ENCODE results near the gene FPGS. TPM values are rescaled to one million over a fixed set of nuclear protein-coding genes. Genes with fewer than 3 reads are reported as not detected.
"Not testable (repeated sequence)": the region's sequence is repeated elsewhere in the genome, so short reads cannot be mapped to it uniquely, and the experiment has no call there.

The FPGS gene
- total RNA-seq, 2 experiments from 2014 or later: 66.7 to 78.1 TPM

DNA sequence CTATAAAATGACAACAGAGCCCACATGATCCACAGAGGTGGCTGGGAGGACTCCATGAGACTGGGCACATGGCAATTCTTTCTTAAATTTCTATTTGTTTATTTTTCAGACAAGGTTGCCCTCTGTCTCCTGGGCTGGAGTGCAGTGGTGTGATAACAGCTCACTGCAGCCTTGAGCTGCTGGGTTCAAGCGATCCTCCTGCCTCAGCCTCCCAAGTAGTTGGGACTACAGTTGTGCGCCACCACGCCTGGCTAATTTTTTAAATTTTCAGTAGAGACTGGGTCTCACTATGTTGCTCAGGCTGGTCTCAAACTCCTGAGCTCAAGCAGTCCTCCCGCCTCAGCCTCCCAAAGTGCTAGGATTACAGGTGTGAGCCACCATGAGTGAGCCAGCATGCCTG, 42.9 kb downstream of the FPGS start:
- Mint-ChIP-seq H3K36me3 (ENCODE audit: low read depth) (peaks cover 23% of the 10 kb centered on the region), H3K9me3 (peaks cover 24% of the 10 kb centered on the region)
- H3K27ac Mint-ChIP-seq, DNase-seq, H3K4me1 Mint-ChIP-seq, H3K4me3 Mint-ChIP-seq, H3K27me3 Mint-ChIP-seq: not testable (repeated sequence)
- ChIA-PET POLR2A (interaction anchor here (0.7 kb wide), 1 partner anchor 17 kb away, joined by 4 read pairs; no protein-coding TSS in a partner anchor), CTCF (interaction anchor here (0.6 to 1.6 kb wide), 2 partner anchors 9 to 24 kb away, joined by 3 to 4 read pairs; no protein-coding TSS in a partner anchor)

DNA sequence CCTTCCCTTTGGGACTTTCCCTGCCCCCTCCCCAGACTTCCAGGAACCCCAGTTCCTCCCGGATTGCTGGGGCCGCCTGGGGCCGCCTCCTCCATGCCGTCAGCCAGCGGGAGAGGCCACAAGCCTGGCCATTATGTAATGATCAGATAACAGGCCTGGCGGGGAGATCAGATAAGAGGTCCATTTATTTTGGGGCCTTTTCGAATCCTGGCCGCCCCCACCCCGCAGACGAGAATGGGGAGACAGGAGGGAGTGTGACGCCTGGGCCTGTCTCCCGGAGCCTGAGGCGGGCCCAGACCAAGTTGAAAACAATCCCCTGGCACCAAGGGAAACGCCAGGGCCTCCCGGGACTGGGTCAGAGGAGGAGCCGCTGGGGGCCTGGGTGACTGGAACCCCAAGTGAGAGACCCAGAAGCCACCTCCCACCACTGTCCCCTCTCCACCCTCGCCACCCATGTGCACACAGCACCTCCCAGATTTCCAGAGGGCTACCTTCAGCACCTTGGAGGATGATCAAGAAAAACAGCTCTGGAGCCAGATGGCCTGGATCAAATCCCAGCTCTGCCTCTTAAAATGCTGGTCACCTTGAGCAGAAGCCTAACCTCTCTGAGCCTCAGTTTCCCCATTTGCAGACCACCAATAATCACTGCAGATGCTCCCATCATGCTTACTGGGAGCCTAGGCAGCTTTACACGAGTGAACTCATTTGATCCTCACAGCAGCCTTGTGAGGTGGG, 43.9 kb downstream of the FPGS start:
- no peak for DNase-seq
- H3K4me1 Mint-ChIP-seq: peaks cover 5% of the 10 kb centered on the region
- peaks cover 25% of the 10 kb centered on the region for H3K9me3 Mint-ChIP-seq
- ChIA-PET CTCF (interaction anchor here (0.9 to 1.6 kb wide), 4 partner anchors 8 to 23 kb away, joined by 3 to 5 read pairs (median 3); no protein-coding TSS in a partner anchor), POLR2A (no interaction called here)
- H3K36me3 Mint-ChIP-seq (ENCODE audit: low read depth): peaks cover 28% of the 10 kb centered on the region
- no peak overlapping the region for H3K4me3 Mint-ChIP-seq
- H3K27me3 Mint-ChIP-seq: no peaks in the 10 kb centered on the region
- no peak overlapping the region for H3K27ac Mint-ChIP-seq

GRCh38 chr9:127847178-127847510, 44.5 kb downstream of the FPGS start:
- H3K4me1 Mint-ChIP-seq: peaks cover 11% of the 10 kb centered on the region
- ChIA-PET CTCF (interaction anchor here (0.9 to 1.6 kb wide), 4 partner anchors 8 to 23 kb away, joined by 3 to 5 read pairs (median 3); no protein-coding TSS in a partner anchor), POLR2A (no interaction called here)
- DNase-seq: no peak
- no peak overlapping the region for H3K27ac Mint-ChIP-seq
- peaks cover 25% of the 10 kb centered on the region for H3K9me3 Mint-ChIP-seq
- H3K36me3 Mint-ChIP-seq (ENCODE audit: low read depth): peaks cover 33% of the 10 kb centered on the region
- H3K27me3 Mint-ChIP-seq: no peaks in the 10 kb centered on the region
- no peak overlapping the region for H3K4me3 Mint-ChIP-seq

DNA sequence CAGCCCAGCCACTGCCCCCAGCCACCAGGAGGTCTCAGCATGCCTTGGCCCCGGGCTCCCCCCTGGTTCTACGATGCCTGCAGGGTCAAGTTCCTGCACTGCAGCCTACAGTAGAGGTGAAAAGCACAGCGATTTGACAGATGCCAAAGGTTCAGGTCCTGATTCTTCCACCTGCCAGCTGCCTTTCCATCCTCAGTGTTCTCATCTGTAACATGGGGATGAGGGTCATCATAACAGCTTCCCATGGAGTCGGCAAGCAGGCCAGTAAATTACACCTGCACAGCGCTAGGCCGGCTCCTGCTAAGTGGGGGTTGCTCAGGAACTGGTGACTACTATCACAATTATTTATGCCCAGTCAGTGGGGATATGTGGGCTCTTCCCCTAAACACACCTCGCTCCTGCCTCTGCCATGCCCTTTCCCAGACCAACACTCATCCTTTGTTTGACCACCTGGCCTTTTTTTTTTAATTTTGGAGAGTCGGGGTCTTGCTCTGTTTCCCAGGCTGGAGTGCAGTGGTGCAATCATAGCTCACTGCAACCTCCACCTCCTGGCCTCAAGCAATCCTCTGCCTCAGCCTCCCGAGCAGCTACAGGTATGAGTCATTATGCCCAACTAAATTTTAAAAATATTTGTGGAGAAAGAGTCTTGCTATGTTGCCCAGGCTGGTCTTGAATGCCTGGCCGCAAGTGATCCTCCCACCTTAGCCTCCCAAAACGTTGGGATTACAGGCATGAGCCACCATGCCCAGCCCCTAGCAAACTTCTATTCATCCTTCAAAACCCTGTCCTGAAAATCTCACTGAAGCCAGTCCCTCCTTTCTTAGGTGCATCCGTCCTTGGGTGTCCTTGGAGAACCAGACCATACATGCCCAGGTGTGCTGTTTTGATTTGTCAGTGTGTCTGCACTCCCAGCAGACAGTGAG, 45.4 kb downstream of the FPGS start:
- Mint-ChIP-seq H3K4me3 (no peak overlapping the region), H3K27ac (no peak overlapping the region), H3K9me3 (peaks cover 27% of the 10 kb centered on the region), H3K36me3 (ENCODE audit: low read depth) (peaks cover 35% of the 10 kb centered on the region), H3K27me3 (no peaks in the 10 kb centered on the region), H3K4me1 (peaks cover 19% of the 10 kb centered on the region)
- DNase-seq: no peak
- ChIA-PET CTCF (interaction anchor here (1.3 kb wide), 1 partner anchor 22 kb away, joined by 5 read pairs; no protein-coding TSS in a partner anchor), POLR2A (no interaction called here)

DNA sequence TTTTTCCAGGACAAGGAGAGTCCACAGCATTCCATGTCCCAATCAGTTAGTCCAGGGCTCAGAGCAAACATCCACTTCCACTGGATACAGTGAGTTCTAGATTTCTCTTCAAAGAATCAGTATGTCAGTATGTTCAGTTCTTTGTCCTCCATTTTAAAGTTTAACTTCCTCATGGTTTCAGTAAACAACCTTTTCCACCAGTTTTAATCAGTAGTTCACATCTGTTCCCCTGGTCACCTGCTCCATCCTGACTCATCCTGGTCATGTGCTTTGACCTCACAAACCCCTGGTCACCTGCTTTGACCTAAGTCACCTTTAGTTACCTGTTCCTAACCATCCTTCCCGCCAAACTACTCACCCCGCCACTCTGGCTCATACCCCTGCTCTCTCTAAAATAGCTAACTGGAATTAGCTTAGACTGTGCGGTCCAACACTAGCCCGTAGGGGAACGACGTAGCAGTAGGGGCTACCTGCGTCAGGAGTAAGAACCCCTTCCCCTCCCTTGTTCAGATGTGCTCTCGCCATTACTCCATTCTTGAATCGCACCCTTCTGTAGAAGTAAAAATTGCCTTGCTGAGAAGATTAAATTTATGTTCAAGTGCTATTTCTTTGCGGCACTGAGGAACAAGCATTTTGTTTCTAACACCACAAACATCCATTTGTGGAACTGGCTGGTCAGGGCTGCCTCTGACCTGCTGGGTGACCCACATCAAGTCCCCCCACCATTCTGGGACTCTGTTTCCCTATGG, 46.2 kb downstream of the FPGS start:
- Mint-ChIP-seq H3K4me1 (peaks cover 26% of the 10 kb centered on the region), H3K27ac (no peak overlapping the region), H3K36me3 (ENCODE audit: low read depth) (peaks cover 35% of the 10 kb centered on the region), H3K9me3 (peaks cover 27% of the 10 kb centered on the region), H3K27me3 (no peaks in the 10 kb centered on the region), H3K4me3 (no peak overlapping the region)
- POLR2A ChIA-PET: no interaction called here
- no peak for DNase-seq
- CTCF ChIA-PET: interaction anchor here (2.4 kb wide), 1 partner anchor 21 kb away, joined by 6 read pairs; no protein-coding TSS in a partner anchor

DNA sequence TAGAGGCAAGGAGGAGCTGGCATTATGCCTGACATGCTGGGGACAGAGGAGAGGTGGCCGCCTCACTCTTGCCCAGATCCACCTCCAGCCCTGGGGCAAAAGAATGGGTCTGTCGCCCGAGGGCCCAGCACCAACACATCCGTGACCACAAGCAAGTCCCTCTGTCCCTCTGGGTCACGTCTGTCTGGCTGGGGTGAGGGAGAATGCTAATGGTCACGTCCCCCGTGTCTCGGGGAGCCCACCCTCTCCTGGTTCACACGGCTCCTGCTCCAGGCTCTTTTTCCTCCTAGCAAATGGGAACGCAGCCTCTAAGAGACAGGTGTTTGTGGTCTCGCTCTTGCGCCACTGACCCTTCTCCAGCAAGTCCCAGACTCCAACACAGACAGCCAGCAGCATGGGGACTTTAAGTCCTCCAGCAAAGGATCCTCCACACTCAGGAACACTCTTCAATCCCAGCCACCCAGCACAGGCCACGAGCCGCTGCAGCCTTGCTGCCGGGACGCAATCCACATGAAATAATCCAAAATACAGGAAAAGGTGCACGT, 47.7 kb downstream of the FPGS start:
- Mint-ChIP-seq H3K4me1 (peaks cover 32% of the 10 kb centered on the region), H3K27ac (no peak overlapping the region), H3K4me3 (no peak overlapping the region), H3K9me3 (peaks cover 27% of the 10 kb centered on the region), H3K36me3 (ENCODE audit: low read depth) (peaks cover 35% of the 10 kb centered on the region), H3K27me3 (no peaks in the 10 kb centered on the region)
- DNase-seq: no peak
- ChIA-PET POLR2A (interaction anchor here (0.6 kb wide), 1 partner anchor 185 kb away, joined by 3 read pairs; no protein-coding TSS in a partner anchor), CTCF (interaction anchor here (2.4 kb wide), 1 partner anchor 20 kb away, joined by 6 read pairs; no protein-coding TSS in a partner anchor)

- ChIA-PET CTCF (interaction anchor here (0.8 to 2.3 kb wide), 8 partner anchors 11 to 118 kb away, joined by 3 to 9 read pairs (median 4); partner anchors contain the start of genes SH2D3C and TOR2A), POLR2A (no interaction called here)
- Mint-ChIP-seq H3K4me1 (peaks cover 39% of the 10 kb centered on the region), H3K9me3 (peaks cover 27% of the 10 kb centered on the region), H3K27me3 (no peaks in the 10 kb centered on the region), H3K27ac (peak overlapping the region; percentile 46), H3K36me3 (ENCODE audit: low read depth) (peaks cover 35% of the 10 kb centered on the region), H3K4me3 (peak overlapping the region; percentile 86)
- no peak for DNase-seq
Observed at GRCh38 chr9:127852829-127853228, 50.1 kb downstream of the FPGS start.

- peaks cover 39% of the 10 kb centered on the region for H3K4me1 Mint-ChIP-seq
- POLR2A ChIA-PET: interaction anchor here (0.6 kb wide), 1 partner anchor 220 kb away, joined by 3 read pairs; no protein-coding TSS in a partner anchor
Observed at GRCh38 chr9:127853312-127854183, 50.9 kb downstream of the FPGS start.

DNA sequence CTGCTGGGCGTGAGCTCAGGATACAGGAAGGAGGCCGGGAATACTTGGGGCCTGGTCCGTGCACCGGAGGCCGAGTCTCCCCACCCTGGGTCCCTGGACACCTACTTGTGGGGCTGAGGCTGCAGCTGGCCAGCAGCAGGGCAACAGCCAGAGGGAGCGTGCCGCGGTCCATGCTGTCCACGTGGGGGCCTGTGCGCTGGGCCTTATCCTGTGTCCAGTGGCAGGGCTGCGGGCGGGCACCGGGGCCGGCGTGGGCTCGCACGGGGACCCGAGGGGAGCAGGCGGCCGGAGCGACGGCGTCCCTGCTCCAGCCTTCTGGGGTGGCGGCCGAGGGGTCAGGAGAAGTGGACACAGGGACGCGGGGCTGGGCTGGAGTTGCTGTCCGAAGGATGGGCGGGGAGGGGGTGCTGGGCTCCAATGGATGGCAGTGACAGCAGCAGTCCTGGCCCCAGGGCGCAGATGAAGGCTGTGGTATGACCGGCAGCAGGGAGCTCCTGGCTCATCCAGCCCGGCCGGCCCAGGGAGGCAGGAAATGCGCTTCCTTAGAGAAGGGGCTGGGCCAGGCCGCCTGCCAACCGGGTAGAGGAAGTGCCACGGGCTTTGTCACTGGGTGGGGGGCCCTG, 51.6 kb downstream of the FPGS start, which contains the start of gene ENG:
TSS of gene ENG (minus strand) at position 475 of the 623 bp plus-strand sequence. CDS start at position 172, 303 bp downstream.
- DNase-seq: peak; percentile 22
- Mint-ChIP-seq H3K9me3 (peaks cover 13% of the 10 kb centered on the region), H3K36me3 (ENCODE audit: low read depth) (peaks cover 25% of the 10 kb centered on the region), H3K4me3 (peak within 1 kb of the TSS; percentile 86), H3K4me1 (peaks cover 42% of the 10 kb centered on the region), H3K27ac (peak within 1 kb of the TSS; percentile 93), H3K27me3 (peaks cover 2% of the 10 kb centered on the region)
- ChIA-PET CTCF (interaction anchor here (0.6 to 3.1 kb wide), 10 partner anchors 8 to 120 kb away, joined by 3 to 17 read pairs (median 3); partner anchors contain the start of gene TOR2A), POLR2A (no interaction called here)

More at GRCh38 chr9:127853312-127854183, 50.9 kb downstream of the FPGS start:
- H3K36me3 Mint-ChIP-seq (ENCODE audit: low read depth): peaks cover 32% of the 10 kb centered on the region
- H3K9me3 Mint-ChIP-seq: peaks cover 21% of the 10 kb centered on the region
- CTCF ChIA-PET: interaction anchor here (0.6 to 3.1 kb wide), 11 partner anchors 11 to 119 kb away, joined by 3 to 17 read pairs (median 4); partner anchors contain the start of genes SH2D3C and TOR2A
- no peaks in the 10 kb centered on the region for H3K27me3 Mint-ChIP-seq
- no peak for DNase-seq
- peak overlapping the region; percentile 93 for H3K27ac Mint-ChIP-seq
- H3K4me3 Mint-ChIP-seq: peak overlapping the region; percentile 86

DNA sequence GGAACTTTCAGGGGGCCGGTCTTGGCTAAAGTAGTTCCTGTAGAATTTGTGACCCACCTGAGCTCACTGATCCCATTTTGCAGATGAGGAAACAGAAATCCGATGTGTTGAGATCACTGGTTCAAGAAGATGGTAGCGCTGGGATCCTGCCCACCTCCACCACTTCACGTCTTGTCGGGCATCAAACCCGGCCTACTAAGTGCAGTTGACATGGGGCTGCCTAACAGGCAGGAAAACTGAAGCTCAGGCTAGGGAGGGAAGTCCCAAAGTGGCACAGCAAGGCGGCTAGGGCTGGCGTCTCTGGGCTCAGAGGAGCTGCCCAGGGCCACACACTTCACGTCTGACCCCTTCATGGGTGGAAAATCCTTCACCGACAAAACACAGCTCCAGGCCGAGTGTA, 52.3 kb downstream of the FPGS start:
- ChIA-PET POLR2A (no interaction called here), CTCF (interaction anchor here (0.8 to 3.1 kb wide), 5 partner anchors 9 to 120 kb away, joined by 3 to 17 read pairs (median 3); partner anchors contain the start of gene TOR2A)
- Mint-ChIP-seq H3K27ac (peak overlapping the region; percentile 50), H3K36me3 (ENCODE audit: low read depth) (peaks cover 18% of the 10 kb centered on the region), H3K4me1 (peaks cover 40% of the 10 kb centered on the region), H3K9me3 (peaks cover 6% of the 10 kb centered on the region), H3K4me3 (peak overlapping the region; percentile 86), H3K27me3 (peaks cover 2% of the 10 kb centered on the region)
- DNase-seq: no peak
